Measurements from ENCODE around the gene AKR1B1. TPM values are rescaled to one million over a fixed set of nuclear protein-coding genes. Genes with fewer than 3 reads are reported as not detected.

Gene AKR1B1
- total and polyA plus RNA-seq, 9 of the 15 experiments (the other 6 are each of a cell fraction or from before 2014, with no cell fraction given) = 2.0 to 10.6 (median 6.2) TPM

- ATAC-seq = no peak
- POLR2A ChIA-PET = interaction anchor here (0.6 to 1.4 kb wide), 2 partner anchors 11 to 252 kb away, joined by 5 read pairs; no protein-coding TSS in a partner anchor
- in situ Hi-C loops (cut with MboI) (no loop called here), intact Hi-C loops (cut with micrococcal nuclease) (no loop called here)
- WGBS (ENCODE audit: insufficient coverage, low coverage, missing lambda C conversion rate) = 9% methylated on average over 3 of the region's 3 CpGs
- no peaks in the 10 kb centered on the region for H3K9me1 ChIP-seq (ENCODE audit: control insufficient read depth, insufficient read depth, low read length)
- BruUV-seq (replicated peaks) = no TSS peak
- H3K27me3 ChIP-seq (ENCODE audit: control insufficient read depth in 2 of 2, insufficient read depth in 2 of 2, low read length in 2 of 2) = no peaks in the 10 kb centered on the region
- CTCF ChIA-PET (ENCODE audit: low intra/inter-chr PET ratio) = no interaction called here
- H3K4me3 ChIP-seq = no peak overlapping the region
- no peak overlapping the region for H3K27ac ChIP-seq (ENCODE audit: extremely low read depth, low read depth, low read length)
- no peaks in the 10 kb centered on the region for H3K36me3 ChIP-seq (ENCODE audit: control insufficient read depth, insufficient read depth, low read length)
- no peak for DNase-seq (ENCODE audit: extremely low read depth in 1 of 4, low spot score in 3 of 4)
- no peaks in the 10 kb centered on the region for H4K20me1 ChIP-seq (replicated peaks; ENCODE audit: control insufficient read depth, insufficient read depth, low read length)
- H3K79me2 ChIP-seq (ENCODE audit: control insufficient read depth, insufficient read depth, low read length) = no peaks in the 10 kb centered on the region
- no peaks in the 10 kb centered on the region for H3K9me3 ChIP-seq (replicated peaks; ENCODE audit: control insufficient read depth, insufficient read depth, low read depth, low read length)
- H2AFZ ChIP-seq (ENCODE audit: low read depth, low read length) = no peak overlapping the region
- H3K9ac ChIP-seq (ENCODE audit: insufficient read depth in 1 of 2, low read depth in 2 of 2, low read length in 2 of 2) = no peak overlapping the region
- FAIRE-seq = no peak
- H3K4me1 ChIP-seq (replicated peaks in 1 of 2; ENCODE audit: control insufficient read depth in 2 of 2, insufficient read depth in 2 of 2, low read length in 2 of 2) = no peaks in the 10 kb centered on the region
- H3K4me2 ChIP-seq (ENCODE audit: insufficient read depth, low read length) = no peak overlapping the region
- TF ChIP-seq SUPT5H (IDR thresholded peaks at IDR 0.05) (no peak), ZNF165 (CRISPR knock-in tag; IDR thresholded peaks at IDR 0.05; ENCODE audit: borderline replicate concordance) (no peak)
Observed at GRCh38 chr7:134481167-134481566, 22.3 kb upstream of the AKR1B1 start.

- Histone ChIP-seq H3K4me3 (no peak overlapping the region), H3K4me2 (ENCODE audit: insufficient read depth, low read length) (no peak overlapping the region), H4K20me1 (replicated peaks; ENCODE audit: control insufficient read depth, insufficient read depth, low read length) (no peaks in the 10 kb centered on the region), H3K9ac (ENCODE audit: insufficient read depth in 1 of 2, low read depth in 2 of 2, low read length in 2 of 2) (no peak overlapping the region), H3K36me3 (ENCODE audit: control insufficient read depth, insufficient read depth, low read length) (no peaks in the 10 kb centered on the region), H3K27me3 (ENCODE audit: control insufficient read depth in 2 of 2, insufficient read depth in 2 of 2, low read length in 2 of 2) (no peaks in the 10 kb centered on the region), H3K27ac (ENCODE audit: extremely low read depth, low read depth, low read length) (no peak overlapping the region), H3K9me1 (ENCODE audit: control insufficient read depth, insufficient read depth, low read length) (no peaks in the 10 kb centered on the region), H3K4me1 (replicated peaks in 1 of 2; ENCODE audit: control insufficient read depth in 2 of 2, insufficient read depth in 2 of 2, low read length in 2 of 2) (no peaks in the 10 kb centered on the region), H2AFZ (ENCODE audit: low read depth, low read length) (no peak overlapping the region), H3K9me3 (replicated peaks; ENCODE audit: control insufficient read depth, insufficient read depth, low read depth, low read length) (no peaks in the 10 kb centered on the region), H3K79me2 (ENCODE audit: control insufficient read depth, insufficient read depth, low read length) (no peaks in the 10 kb centered on the region)
- ChIA-PET POLR2A (interaction anchor here (0.6 to 1.4 kb wide), 3 partner anchors 11 to 252 kb away, joined by 3 to 5 read pairs (median 5); no protein-coding TSS in a partner anchor), CTCF (ENCODE audit: low intra/inter-chr PET ratio) (no interaction called here)
- TF ChIP-seq FOSL1 (tag; conservative IDR thresholded peaks at IDR 0.05) = peak; percentile 80
- TF ChIP-seq BCLAF1 (IDR thresholded peaks at IDR 0.05; ENCODE audit: borderline replicate concordance in 1 of 2, control insufficient read depth in 1 of 2, low read depth in 2 of 2, low read length in 1 of 2) = no peak
- 0 out of 2 replicates have a peak, but pooled peaks have one; percentile 14 for TF ChIP-seq ATF3 (IDR thresholded peaks at IDR 0.05)
- no peak for TF ChIP-seq ATF3 (CRISPR knock-in tag; conservative IDR thresholded peaks at IDR 0.05)
- ATAC-seq (no peak), DNase-seq (ENCODE audit: extremely low read depth in 1 of 4, low spot score in 3 of 4) (no peak), FAIRE-seq (no peak)
- in situ Hi-C loops (cut with MboI) (no loop called here), intact Hi-C loops (cut with micrococcal nuclease) (no loop called here)
- 0% methylated on average over 2 of the region's 2 CpGs for WGBS (ENCODE audit: insufficient coverage, low coverage, missing lambda C conversion rate)
- no TSS peak for BruUV-seq (replicated peaks)
Observed at GRCh38 chr7:134480730-134481129, 21.8 kb upstream of the AKR1B1 start.
